Panc1 (cell line): ENCODE results near the gene C12orf75. TPM values are rescaled to one million over a fixed set of nuclear protein-coding genes. Genes with fewer than 3 reads are reported as not detected.

Experiments
- total RNA-seq: library from RNA; stranded (reverse); gene quantifications from one replicate; pipeline ENCODE4 v1.2.1, GENCODE V29; 2021; ENCODE audit not compliant: unreplicated experiment

C12orf75 gene
- total RNA-seq, 1 experiment from 2014 or later = 132 TPM

Other genes with a start within 250 kb of the C12orf75 start
- 2.2 TPM for gene ALDH1L2, start 246.2 kb upstream of the C12orf75 start, total RNA-seq
- 44.7 TPM for gene WASHC4, start 223.0 kb upstream of the C12orf75 start, total RNA-seq
- gene APPL2, start 94.5 kb upstream of the C12orf75 start, total RNA-seq = 21.2 TPM